PC-3 (cell line): ENCODE measurements around the gene KCND3.

Experiments used
- CTCF ChIP-seq: fragments of 300-600 bp; sonication (generic); conservative IDR thresholded peaks from 2 replicates; pipeline ENCODE4 v1.5.1; 2017; ENCODE audit warnings: antibody characterized with exemption, low read depth, mild to moderate bottlenecking, low read length
- EZH2 ChIP-seq: fragments of 300-600 bp; sonication (generic); IDR thresholded peaks from one replicate; pipeline ENCODE4 v1.6.1; 2017; ENCODE audit warnings: antibody characterized with exemption, mild to moderate bottlenecking, low read length; ENCODE audit not compliant: unreplicated experiment
- EZH2phosphoT487 ChIP-seq: fragments of 300-600 bp; sonication (generic); IDR thresholded peaks from 2 replicates; pipeline ENCODE4 v1.6.1; 2018; ENCODE audit warnings: mild to moderate bottlenecking, antibody characterized with exemption, low read length, borderline replicate concordance

GRCh38 chr1:111843177-111843576 lies 146.3 kb downstream of the KCND3 start:
- no peak for TF ChIP-seq CTCF
- no peak for TF ChIP-seq EZH2
- TF ChIP-seq EZH2phosphoT487: no peak
